HL-60 (cell line): ENCODE measurements around the gene SMDT1.
"Not testable (repeated sequence)": the region's sequence is repeated elsewhere in the genome, so short reads cannot be mapped to it uniquely, and the experiment has no call there.

ENCODE experiments used
- DNase-seq, 2 experiments: peaks; one replicate each; pipeline ENCODE4 v3.0.0-alpha.2; 2010 to 2020; ENCODE audit warnings: low read depth in 1 of 2, low spot score in 1 of 2
- H3K27ac ChIP-seq: fragments of 250-450 bp; sonication (Bioruptor Pico); replicated peaks from 2 replicates; pipeline ENCODE4 v1.5.1; 2020; ENCODE audit warnings: mild to moderate bottlenecking, moderate library complexity
- H3K27me3 ChIP-seq: fragments of 250-450 bp; sonication (Bioruptor Pico); 2 replicates; pipeline ENCODE4 v1.5.1; 2021; ENCODE audit warnings: mild to moderate bottlenecking, moderate library complexity; ENCODE audit not compliant: insufficient read depth, poor library complexity, severe bottlenecking
- H3K4me3 ChIP-seq: replicated peaks from 2 replicates; pipeline ENCODE4 v1.5.1; 2011; ENCODE audit warnings: mild to moderate bottlenecking, control low read depth, low read length; ENCODE audit not compliant: insufficient read depth
- GABPA ChIP-seq: IDR thresholded peaks from 2 replicates; pipeline ENCODE4 v1.6.1; 2012; ENCODE audit warnings: low read depth
- POLR2AphosphoS5 ChIP-seq: IDR thresholded peaks from 2 replicates; pipeline ENCODE4 v1.6.1; 2012; ENCODE audit warnings: low read depth
- SPI1 ChIP-seq: IDR thresholded peaks from 2 replicates; pipeline ENCODE4 v1.6.1; 2012; ENCODE audit warnings: low read depth, mild to moderate bottlenecking, borderline replicate concordance
- TF ChIP-seq, protein P1 (sequence below): IDR thresholded peaks from 2 replicates; pipeline ENCODE4 v1.6.1; 2012; ENCODE audit warnings: low read depth; ENCODE audit not compliant: insufficient replicate concordance
- TF ChIP-seq, protein P2 (sequence below): IDR thresholded peaks from one replicate; pipeline ENCODE4 v1.5.1; 2011; ENCODE audit warnings: low read length, control low read depth, inconsistent platforms; ENCODE audit not compliant: insufficient read depth

The SMDT1 gene

DNA sequence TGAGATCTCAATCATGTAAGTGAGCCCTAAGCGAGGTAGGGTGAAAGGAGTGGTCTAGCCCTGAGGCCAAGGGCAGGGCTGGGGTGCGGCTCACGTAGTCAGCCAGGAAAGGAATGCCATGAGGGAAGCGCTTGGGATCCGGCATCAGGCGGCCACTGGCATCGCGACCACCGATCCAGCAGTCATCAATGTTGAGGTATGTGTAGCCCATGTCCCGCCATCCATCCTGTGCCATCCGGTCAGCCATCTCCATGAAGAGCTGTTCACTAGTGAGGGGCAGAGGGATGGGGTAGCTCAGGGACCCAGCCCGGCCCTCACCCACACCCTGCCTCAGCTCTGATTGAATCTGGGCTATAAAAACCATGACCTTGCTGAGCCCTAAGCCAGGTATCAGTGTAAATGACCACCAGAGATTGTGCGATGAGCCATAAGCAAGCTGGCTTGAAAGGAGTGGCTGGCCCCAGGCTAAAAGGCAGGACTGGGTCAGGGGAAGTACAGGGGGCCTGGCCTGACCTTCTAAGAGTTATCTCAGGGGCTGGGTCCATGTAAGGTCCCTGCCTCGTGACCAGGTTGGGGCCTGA is 11.7 kb upstream of the SMDT1 start:
- H3K27me3 ChIP-seq, result no peaks in the 10 kb centered on the region
- TF ChIP-seq GABPA (no peak), SPI1 (no peak)
- no peak for DNase-seq

DNA sequence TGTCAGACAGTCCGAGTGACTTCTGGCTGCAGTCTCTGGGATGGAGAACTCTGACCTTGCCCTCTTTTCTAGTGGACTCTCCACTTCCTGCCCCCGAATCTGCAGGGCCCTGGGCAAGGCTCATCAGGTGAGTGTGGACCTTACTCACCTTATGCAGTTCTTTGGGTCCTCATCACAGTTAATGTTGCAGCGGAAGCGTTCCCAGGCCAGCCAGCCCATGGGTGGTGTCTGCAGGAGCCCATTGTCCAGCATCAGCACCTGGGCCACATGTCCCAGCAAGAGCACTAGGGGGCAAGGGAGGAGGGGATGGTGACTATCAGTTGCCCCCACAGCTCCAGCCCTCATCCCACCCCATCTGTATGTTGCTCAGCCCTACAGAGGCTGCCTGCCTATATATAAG is 11.2 kb upstream of the SMDT1 start:
- TF ChIP-seq, protein P1, sequence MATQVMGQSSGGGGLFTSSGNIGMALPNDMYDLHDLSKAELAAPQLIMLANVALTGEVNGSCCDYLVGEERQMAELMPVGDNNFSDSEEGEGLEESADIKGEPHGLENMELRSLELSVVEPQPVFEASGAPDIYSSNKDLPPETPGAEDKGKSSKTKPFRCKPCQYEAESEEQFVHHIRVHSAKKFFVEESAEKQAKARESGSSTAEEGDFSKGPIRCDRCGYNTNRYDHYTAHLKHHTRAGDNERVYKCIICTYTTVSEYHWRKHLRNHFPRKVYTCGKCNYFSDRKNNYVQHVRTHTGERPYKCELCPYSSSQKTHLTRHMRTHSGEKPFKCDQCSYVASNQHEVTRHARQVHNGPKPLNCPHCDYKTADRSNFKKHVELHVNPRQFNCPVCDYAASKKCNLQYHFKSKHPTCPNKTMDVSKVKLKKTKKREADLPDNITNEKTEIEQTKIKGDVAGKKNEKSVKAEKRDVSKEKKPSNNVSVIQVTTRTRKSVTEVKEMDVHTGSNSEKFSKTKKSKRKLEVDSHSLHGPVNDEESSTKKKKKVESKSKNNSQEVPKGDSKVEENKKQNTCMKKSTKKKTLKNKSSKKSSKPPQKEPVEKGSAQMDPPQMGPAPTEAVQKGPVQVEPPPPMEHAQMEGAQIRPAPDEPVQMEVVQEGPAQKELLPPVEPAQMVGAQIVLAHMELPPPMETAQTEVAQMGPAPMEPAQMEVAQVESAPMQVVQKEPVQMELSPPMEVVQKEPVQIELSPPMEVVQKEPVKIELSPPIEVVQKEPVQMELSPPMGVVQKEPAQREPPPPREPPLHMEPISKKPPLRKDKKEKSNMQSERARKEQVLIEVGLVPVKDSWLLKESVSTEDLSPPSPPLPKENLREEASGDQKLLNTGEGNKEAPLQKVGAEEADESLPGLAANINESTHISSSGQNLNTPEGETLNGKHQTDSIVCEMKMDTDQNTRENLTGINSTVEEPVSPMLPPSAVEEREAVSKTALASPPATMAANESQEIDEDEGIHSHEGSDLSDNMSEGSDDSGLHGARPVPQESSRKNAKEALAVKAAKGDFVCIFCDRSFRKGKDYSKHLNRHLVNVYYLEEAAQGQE, result no peak
- TF ChIP-seq, protein P2, sequence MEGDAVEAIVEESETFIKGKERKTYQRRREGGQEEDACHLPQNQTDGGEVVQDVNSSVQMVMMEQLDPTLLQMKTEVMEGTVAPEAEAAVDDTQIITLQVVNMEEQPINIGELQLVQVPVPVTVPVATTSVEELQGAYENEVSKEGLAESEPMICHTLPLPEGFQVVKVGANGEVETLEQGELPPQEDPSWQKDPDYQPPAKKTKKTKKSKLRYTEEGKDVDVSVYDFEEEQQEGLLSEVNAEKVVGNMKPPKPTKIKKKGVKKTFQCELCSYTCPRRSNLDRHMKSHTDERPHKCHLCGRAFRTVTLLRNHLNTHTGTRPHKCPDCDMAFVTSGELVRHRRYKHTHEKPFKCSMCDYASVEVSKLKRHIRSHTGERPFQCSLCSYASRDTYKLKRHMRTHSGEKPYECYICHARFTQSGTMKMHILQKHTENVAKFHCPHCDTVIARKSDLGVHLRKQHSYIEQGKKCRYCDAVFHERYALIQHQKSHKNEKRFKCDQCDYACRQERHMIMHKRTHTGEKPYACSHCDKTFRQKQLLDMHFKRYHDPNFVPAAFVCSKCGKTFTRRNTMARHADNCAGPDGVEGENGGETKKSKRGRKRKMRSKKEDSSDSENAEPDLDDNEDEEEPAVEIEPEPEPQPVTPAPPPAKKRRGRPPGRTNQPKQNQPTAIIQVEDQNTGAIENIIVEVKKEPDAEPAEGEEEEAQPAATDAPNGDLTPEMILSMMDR, result no peak
- TF ChIP-seq POLR2AphosphoS5 (no peak), GABPA (no peak), SPI1 (no peak)
- DNase-seq, result no peak

More for the DNA sequence above, 11.7 kb upstream of the SMDT1 start:
- no peak overlapping the region for H3K27ac ChIP-seq
- H3K4me3 ChIP-seq, result no peak overlapping the region

DNA sequence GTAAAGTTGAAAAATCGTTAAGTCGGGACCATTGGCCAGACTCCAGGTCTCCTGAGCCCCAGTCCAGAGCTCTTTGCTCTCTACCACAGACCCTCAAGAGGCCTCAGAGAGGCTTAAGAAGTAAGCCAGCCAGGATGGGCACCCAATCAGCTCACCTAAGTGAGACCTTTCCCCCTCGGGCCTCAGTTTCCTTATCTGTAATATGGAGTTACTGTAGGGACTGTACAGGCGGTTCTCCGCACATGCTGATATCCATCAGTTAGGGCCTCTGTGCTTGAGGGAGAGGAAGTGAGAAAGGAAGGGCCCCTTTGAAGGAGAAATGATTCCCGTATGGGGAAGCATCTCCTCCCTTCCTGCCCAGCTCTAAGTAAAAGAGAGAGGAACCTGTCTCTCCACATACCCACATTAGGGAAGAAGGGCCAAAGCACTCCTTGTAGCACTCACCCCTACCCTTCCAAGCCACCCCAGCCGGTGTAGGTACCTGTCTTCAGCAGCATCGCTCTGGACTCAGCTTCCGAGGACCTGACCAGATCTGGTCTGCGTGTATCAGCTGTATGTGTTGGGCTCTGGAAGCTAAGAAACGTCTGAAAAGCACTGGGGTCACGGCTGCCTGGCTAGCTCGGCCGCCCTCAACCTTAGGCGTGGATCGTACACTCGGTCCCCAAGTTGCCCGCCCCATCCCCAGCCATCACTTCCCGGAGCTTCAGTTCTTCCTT is 9.5 kb upstream of the SMDT1 start:
- DNase-seq, result peak; percentile 57 to 79

More for the DNA sequence above, 11.2 kb upstream of the SMDT1 start:
- Histone ChIP-seq H3K27me3 (no peaks in the 10 kb centered on the region), H3K4me3 (no peak overlapping the region), H3K27ac (no peak overlapping the region)

DNA sequence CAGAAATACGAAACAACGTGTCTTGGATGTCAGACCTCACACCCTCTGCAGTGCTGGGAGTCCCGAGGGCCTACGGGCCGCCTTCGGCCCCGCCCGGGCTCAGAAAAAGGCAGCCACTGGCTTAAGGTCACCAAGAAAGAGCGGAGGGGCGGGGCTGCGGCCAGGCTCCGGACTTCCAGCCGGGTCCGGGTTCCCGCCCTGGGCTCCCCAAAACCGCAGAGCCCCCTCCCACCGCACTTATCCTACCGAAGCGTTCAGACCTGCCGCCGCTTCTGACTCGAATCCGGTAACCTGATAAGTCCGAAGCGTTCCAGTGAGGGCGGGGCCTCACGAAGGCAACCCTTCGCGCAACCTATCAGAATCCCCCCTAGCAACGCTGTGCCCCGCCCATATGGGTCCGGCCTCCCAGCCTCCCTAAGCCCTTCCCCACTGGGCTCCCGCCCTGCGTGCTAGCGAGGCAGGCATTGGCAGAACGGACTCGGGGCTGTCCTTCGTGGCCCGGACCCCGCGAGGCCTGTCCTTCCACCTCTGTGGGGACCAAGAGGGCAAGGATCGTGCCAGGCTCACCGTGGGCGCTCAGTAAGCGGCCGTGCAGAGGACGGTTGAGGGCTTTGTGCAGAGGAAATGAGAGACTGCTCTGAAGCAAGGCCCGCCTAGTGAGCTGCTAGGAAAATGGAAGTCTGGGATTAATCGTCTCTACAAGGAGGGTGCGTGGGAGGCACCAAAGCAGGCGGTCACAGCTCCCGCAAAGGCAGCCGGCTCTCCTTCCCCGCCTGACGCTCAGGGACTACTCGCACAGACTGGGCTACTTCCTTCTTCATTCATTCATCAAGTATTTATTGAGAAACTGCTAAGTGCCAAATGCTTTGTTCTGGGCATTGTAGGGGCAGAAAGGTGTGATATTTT is 8.7 kb upstream of the SMDT1 start, which contains the start of gene NAGA:
Gene NAGA, minus strand, starts transcription at position 296 of the 906 bp plus-strand sequence. CDS start 515 bp downstream, outside the sequence.
- peak within 1 kb of the TSS; percentile 77 for H3K27ac ChIP-seq
- H3K4me3 ChIP-seq, result peak within 1 kb of the TSS; percentile 52
- no peaks in the 10 kb centered on the region for H3K27me3 ChIP-seq
- peak; percentile 97 to 98 for DNase-seq
- TF ChIP-seq, protein P2, result no peak
- peak; percentile 81 for TF ChIP-seq POLR2AphosphoS5

More for the DNA sequence above, 9.5 kb upstream of the SMDT1 start:
- Histone ChIP-seq H3K4me3 (peak overlapping the region; percentile 52), H3K27ac (peak overlapping the region; percentile 77), H3K27me3 (no peaks in the 10 kb centered on the region)
- TF ChIP-seq SPI1, result peak; percentile 77
- TF ChIP-seq, protein P2, result no peak

DNA sequence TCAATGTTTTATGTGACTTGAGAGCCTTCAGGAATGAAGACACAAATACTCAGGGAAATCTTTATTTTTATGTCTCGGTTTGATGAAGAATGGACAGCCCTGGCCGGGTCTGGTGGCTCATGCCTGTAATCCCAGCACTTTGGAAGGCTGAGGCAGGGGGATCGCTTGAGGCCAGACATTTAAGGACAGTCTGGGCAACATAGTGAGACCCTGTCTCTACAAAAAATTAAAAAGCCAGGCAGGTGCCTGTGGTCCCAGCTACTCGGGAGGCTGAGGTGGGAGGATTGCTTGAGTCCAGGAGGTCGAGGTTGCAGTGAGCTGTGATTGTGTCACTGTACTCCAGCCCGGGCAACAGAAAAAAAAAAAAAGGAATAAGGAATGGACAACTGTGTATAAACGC is 8.0 kb upstream of the SMDT1 start:
- H3K27ac ChIP-seq, result peak overlapping the region; percentile 77; the same call in 1 of the 2 replicates
- H3K4me3 ChIP-seq, DNase-seq: not testable (repeated sequence)

More for the DNA sequence above, 8.0 kb upstream of the SMDT1 start:
- not testable (repeated sequence) for H3K27me3 ChIP-seq
